ENCODE results near the gene TBXAS1.

DNA sequence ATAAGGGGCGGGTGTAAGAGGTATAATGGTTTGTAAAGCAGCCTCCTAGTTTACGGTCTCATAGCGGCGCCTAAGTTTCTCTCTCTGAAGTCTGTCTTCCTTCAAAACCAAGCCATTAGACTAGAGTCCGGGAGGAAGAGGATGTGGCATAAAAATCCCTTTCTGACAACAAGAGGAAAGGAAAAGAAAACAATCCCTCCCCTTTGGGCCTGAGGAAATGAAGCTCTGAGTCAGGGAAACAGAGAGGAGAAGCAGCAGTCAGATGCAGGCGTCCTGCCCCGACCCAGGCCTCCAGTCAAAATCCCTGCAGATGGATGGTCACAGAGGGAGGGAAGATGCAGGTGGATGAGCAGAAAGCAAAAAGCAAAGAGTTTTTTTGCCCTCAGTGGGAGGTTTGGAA lies 210.0 kb downstream of the TBXAS1 start:
- TF ChIP-seq, protein P1, sequence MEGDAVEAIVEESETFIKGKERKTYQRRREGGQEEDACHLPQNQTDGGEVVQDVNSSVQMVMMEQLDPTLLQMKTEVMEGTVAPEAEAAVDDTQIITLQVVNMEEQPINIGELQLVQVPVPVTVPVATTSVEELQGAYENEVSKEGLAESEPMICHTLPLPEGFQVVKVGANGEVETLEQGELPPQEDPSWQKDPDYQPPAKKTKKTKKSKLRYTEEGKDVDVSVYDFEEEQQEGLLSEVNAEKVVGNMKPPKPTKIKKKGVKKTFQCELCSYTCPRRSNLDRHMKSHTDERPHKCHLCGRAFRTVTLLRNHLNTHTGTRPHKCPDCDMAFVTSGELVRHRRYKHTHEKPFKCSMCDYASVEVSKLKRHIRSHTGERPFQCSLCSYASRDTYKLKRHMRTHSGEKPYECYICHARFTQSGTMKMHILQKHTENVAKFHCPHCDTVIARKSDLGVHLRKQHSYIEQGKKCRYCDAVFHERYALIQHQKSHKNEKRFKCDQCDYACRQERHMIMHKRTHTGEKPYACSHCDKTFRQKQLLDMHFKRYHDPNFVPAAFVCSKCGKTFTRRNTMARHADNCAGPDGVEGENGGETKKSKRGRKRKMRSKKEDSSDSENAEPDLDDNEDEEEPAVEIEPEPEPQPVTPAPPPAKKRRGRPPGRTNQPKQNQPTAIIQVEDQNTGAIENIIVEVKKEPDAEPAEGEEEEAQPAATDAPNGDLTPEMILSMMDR (IDR thresholded peaks at IDR 0.05): no peak
- no peak for TF ChIP-seq POLR2AphosphoS5 (IDR thresholded peaks at IDR 0.05)
- TF ChIP-seq POLR2A (IDR thresholded peaks at IDR 0.05): no peak
- TF ChIP-seq EP300 (IDR thresholded peaks at IDR 0.05; ENCODE audit: low read depth): no peak

Measured in transverse colon (tissue), 4 donors.